Measurements from ENCODE around the gene NPHP4.

DNA sequence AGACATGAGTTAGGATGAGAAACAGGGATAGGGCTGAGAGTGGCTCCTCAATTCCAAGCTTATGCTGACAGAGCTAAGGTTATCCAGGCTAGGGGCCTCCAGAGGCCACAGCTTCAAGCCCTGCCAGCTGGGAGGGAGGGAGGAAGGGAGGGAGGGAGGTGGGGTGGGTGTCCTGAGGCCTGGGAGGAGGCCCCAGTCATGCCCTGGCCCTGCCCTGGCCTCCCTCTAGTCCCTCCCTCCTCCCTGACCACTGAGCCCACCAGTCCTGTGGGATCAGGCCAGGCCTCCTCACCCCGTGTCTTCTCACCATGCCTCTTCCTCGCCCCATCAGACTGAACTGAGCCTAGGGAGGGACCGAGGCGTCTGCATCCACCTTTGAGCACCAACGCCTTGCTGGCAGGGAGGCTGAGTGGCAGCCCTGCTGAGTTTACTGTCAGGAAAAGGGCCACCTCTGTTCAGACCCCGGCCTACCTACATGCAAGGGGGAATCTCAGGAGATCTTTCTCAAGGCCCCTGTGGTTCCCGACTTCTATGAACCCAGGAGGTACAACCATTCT is 116.1 kb downstream of the NPHP4 start:
- TF ChIP-seq, protein P1, sequence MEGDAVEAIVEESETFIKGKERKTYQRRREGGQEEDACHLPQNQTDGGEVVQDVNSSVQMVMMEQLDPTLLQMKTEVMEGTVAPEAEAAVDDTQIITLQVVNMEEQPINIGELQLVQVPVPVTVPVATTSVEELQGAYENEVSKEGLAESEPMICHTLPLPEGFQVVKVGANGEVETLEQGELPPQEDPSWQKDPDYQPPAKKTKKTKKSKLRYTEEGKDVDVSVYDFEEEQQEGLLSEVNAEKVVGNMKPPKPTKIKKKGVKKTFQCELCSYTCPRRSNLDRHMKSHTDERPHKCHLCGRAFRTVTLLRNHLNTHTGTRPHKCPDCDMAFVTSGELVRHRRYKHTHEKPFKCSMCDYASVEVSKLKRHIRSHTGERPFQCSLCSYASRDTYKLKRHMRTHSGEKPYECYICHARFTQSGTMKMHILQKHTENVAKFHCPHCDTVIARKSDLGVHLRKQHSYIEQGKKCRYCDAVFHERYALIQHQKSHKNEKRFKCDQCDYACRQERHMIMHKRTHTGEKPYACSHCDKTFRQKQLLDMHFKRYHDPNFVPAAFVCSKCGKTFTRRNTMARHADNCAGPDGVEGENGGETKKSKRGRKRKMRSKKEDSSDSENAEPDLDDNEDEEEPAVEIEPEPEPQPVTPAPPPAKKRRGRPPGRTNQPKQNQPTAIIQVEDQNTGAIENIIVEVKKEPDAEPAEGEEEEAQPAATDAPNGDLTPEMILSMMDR (IDR thresholded peaks at IDR 0.05 in 2 of 3, conservative IDR thresholded peaks at IDR 0.05 in 1 of 3; ENCODE audit: control insufficient read depth in 2 of 3, extremely low read depth in 1 of 3, insufficient read depth in 1 of 3, low read depth in 3 of 3, low read length in 3 of 3): no peak
- no peak for TF ChIP-seq SPI1 (IDR thresholded peaks at IDR 0.05; ENCODE audit: borderline replicate concordance, insufficient read depth, low read depth, low read length)

All from GM12878 (cell line).